Measurements from ENCODE around the gene VSTM5. TPM values are rescaled to one million over a fixed set of nuclear protein-coding genes. Genes with fewer than 3 reads are reported as not detected.
"Not testable (repeated sequence)": the region's sequence is repeated elsewhere in the genome, so short reads cannot be mapped to it uniquely, and the experiment has no call there.

VSTM5 gene, protein sequence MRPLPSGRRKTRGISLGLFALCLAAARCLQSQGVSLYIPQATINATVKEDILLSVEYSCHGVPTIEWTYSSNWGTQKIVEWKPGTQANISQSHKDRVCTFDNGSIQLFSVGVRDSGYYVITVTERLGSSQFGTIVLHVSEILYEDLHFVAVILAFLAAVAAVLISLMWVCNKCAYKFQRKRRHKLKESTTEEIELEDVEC
- under 1 TPM; 0.74 to 0.77 TPM for total RNA-seq

DNA sequence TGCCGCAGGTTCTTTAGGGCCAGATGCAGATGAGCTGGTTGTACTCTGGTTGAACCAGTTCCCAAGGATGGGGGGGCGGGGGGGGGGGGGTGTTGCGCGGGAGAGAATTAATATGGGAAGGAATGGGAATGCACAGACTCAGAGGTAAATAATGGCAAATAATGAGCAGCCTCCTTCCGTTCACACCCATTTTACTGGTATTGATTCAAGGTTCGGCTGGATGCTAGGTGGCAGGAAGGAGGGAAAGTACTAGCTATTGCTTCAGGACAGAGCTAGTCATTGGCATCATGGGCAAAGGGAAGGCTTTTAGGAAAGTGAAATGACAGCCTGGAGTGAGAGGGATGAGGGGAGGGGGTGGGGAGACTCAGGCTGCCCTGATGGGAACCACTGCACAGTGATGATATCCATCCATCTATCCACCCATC, at the start of gene VSTM5:
Gene VSTM5, minus strand, starts transcription at position 25 of the 425 bp plus-strand sequence. CDS start 116 bp downstream, outside the sequence.
- Histone ChIP-seq H3K27ac (peak within 1 kb of the TSS in 1 of 2 donors; percentile 42), H3K4me1 (replicated peaks) (no peaks in the 10 kb centered on the region), H3K36me3 (no peaks in the 10 kb centered on the region), H3K27me3 (replicated peaks; ENCODE audit: insufficient read depth) (no peaks in the 10 kb centered on the region), H3K9me3 (no peaks in the 10 kb centered on the region), H3K4me3 (peak within 1 kb of the TSS; percentile 31 to 37)
- WGBS = 4% methylated on average over 6 of the region's 6 CpGs
- intact Hi-C loops (cut with DNase I) = no loop called here
- no peak for TF ChIP-seq POLR2AphosphoS5 (IDR thresholded peaks at IDR 0.05)
- TF ChIP-seq, protein P1, sequence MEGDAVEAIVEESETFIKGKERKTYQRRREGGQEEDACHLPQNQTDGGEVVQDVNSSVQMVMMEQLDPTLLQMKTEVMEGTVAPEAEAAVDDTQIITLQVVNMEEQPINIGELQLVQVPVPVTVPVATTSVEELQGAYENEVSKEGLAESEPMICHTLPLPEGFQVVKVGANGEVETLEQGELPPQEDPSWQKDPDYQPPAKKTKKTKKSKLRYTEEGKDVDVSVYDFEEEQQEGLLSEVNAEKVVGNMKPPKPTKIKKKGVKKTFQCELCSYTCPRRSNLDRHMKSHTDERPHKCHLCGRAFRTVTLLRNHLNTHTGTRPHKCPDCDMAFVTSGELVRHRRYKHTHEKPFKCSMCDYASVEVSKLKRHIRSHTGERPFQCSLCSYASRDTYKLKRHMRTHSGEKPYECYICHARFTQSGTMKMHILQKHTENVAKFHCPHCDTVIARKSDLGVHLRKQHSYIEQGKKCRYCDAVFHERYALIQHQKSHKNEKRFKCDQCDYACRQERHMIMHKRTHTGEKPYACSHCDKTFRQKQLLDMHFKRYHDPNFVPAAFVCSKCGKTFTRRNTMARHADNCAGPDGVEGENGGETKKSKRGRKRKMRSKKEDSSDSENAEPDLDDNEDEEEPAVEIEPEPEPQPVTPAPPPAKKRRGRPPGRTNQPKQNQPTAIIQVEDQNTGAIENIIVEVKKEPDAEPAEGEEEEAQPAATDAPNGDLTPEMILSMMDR (IDR thresholded peaks at IDR 0.05) = no peak
- TF ChIP-seq POLR2A (IDR thresholded peaks at IDR 0.05) = no peak
- DNase-seq (ENCODE audit: low spot score) = no peak

DNA sequence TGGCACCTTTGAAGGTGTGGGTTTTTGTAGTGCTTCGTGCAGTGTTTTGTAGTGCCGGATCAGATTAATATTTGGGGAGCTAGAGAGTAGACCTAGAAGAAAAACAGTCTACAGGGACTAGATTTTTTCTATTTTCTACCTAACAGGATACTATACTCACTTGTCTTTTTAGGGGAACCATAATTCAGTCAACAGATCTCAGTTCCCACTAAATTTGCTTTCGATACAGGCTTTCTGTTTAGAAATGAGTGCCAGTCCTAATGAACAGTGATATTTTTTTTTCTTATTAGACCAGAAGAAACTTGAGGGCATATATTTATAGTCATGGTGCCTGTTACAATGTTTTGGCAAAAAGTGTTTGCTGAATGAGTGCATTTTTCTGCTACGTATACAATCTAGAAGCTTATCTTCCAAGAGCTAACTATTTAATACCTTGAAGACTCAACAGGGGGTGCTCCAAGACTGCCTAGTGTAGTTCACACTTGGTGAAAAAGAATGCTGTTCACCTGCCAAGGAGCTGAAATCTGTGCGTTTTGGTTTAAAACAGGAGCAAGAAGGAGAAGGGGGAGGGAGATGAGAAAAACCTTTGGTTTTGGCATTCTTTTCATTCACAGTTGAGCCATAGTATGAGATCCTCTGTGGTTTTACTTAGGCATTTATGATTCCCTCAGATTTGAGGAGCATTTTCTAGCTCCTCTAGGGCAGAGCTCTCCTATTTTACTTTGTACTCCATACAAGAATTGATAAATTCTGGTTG, 44.9 kb upstream of the VSTM5 start:
- WGBS = 43% methylated on average over 5 of the region's 5 CpGs
- Histone ChIP-seq H3K9me3 (no peaks in the 10 kb centered on the region), H3K36me3 (no peaks in the 10 kb centered on the region), H3K4me3 (no peak overlapping the region), H3K27ac (no peak overlapping the region), H3K27me3 (replicated peaks; ENCODE audit: insufficient read depth) (no peaks in the 10 kb centered on the region), H3K4me1 (replicated peaks) (no peaks in the 10 kb centered on the region)
- no peak for DNase-seq (ENCODE audit: low spot score)
- intact Hi-C loops (cut with DNase I) = loop anchor here (10.0 kb wide), 2 partner anchors 520 to 610 kb away; no protein-coding TSS in a partner anchor
- TF ChIP-seq, protein P1 (IDR thresholded peaks at IDR 0.05) = peak; percentile 8 to 60 (median 36)
- TF ChIP-seq POLR2A (IDR thresholded peaks at IDR 0.05) (no peak), POLR2AphosphoS5 (IDR thresholded peaks at IDR 0.05) (no peak)

DNA sequence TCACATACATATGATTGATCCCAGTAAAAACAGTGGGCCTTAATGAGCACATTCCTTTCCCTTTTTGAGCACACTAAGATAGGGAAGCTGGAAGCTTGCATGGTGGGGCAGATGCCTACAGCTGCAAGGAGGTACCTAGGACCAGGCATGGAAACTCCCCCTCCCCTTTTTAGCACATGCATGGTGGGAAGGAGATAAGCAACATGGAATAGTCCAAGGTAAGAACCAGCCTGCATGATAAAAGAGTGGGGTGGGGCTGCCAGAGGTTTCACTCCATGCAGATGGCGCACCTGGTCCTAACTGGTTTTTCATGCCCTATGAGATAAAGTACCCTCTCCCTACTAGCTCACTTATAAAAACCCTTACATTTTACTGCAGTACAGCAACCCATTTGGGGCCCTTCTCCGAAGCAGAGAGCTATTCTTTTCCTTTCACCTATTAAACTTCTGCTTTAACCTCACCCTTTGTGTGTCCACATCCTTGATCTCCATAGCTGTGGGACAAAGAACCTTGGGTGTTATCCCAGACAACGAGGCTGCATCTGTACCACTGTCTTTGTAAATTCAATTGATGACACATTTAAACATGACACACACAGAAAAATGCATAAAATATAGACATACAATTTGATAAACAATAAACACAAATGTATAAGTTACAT, 40.1 kb upstream of the VSTM5 start:
- H3K4me3 ChIP-seq = no peak overlapping the region
- no peaks in the 10 kb centered on the region for H3K9me3 ChIP-seq
- intact Hi-C loops (cut with DNase I) = loop anchor here (10.0 kb wide), 2 partner anchors 524 to 614 kb away; no protein-coding TSS in a partner anchor
- TF ChIP-seq POLR2A (IDR thresholded peaks at IDR 0.05) = no peak
- TF ChIP-seq, protein P1 (IDR thresholded peaks at IDR 0.05) = no peak
- TF ChIP-seq POLR2AphosphoS5 (IDR thresholded peaks at IDR 0.05) = no peak
- H3K36me3 ChIP-seq = no peaks in the 10 kb centered on the region
- H3K4me1 ChIP-seq (replicated peaks) = no peaks in the 10 kb centered on the region
- no peak for DNase-seq (ENCODE audit: low spot score)
- H3K27me3 ChIP-seq (replicated peaks; ENCODE audit: insufficient read depth) = no peaks in the 10 kb centered on the region
- no peak overlapping the region for H3K27ac ChIP-seq
- WGBS = 69% methylated on average over 3 of the region's 3 CpGs

DNA sequence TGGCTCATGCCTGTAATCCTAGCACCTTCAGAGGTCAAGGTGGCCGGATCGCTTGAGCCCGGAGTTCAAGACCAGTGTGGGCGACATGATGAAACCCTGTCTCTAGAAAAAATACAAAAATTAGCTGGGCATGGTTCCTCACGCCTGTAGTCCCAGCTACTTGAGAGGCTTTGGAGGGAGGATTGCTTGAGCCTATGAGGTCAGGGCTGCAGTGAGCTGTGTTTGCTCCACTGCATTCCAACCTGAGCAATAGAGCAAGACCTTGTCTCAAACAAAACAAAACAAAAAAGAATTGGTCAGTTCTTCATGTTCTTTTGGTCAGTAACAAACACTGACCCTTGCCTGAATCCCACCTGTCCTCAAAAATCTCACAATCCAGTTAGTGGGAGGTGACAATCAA, 36.7 kb upstream of the VSTM5 start:
- H3K9me3 ChIP-seq = no peaks in the 10 kb centered on the region
- no peaks in the 10 kb centered on the region for H3K4me1 ChIP-seq (replicated peaks)
- H3K27me3 ChIP-seq (replicated peaks; ENCODE audit: insufficient read depth) = no peaks in the 10 kb centered on the region
- 91% methylated on average over 5 of the region's 5 CpGs for WGBS
- no peak for TF ChIP-seq POLR2A (IDR thresholded peaks at IDR 0.05)
- TF ChIP-seq, protein P1 (IDR thresholded peaks at IDR 0.05) = no peak
- no peak for TF ChIP-seq POLR2AphosphoS5 (IDR thresholded peaks at IDR 0.05)
- H3K27ac ChIP-seq = no peak overlapping the region
- no peak for DNase-seq (ENCODE audit: low spot score)
- intact Hi-C loops (cut with DNase I) = no loop called here
- no peak overlapping the region for H3K4me3 ChIP-seq
- no peaks in the 10 kb centered on the region for H3K36me3 ChIP-seq

DNA sequence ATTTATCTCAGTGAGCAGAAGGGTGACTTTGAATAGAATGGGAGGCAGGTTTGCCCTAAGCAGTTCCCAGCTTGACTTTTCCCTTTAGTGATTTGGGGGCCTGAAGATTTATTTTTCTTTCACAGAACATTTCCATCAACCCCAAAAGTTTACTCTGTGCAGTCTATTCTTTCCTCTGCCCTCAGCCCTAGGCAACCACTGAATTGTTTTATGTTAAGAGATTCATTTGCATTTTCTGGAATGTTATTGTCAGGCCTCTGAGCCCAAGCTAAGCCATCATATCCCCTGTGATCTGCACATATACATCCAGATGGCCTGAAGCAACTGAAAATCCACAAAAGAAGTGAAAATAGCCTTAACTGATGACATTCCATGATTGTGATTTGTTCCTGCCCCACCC, 28.7 kb upstream of the VSTM5 start:
- DNase-seq (ENCODE audit: low spot score); H3K36me3 ChIP-seq; H3K9me3 ChIP-seq; H3K27ac ChIP-seq; H3K4me1 ChIP-seq (replicated peaks); intact Hi-C loops (cut with DNase I); H3K4me3 ChIP-seq; H3K27me3 ChIP-seq (replicated peaks; ENCODE audit: insufficient read depth): not testable (repeated sequence)
